ENCODE data around the gene TMEM269.

The TMEM269 gene

DNA sequence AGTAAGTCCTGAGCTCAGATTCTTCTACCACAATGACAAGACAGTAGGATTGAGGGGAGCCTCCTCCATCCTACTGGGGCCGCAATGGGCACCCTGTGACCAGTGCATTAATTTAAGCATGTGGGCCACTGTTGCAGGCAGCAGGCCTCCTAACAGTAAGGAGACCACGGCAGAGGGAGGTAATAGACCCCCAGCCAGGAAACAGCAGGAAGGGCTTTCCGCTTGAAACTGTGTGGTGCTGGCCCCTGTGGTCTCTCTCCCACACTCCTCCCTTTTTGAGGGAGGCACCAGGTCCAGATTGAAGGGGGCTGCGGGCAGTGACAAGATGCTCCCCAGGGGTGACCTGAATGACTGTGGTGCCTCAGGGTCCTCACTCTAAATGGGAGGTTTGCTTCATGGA, 43.1 kb upstream of the TMEM269 start:
- DNase-seq, result no peak
- Mint-ChIP-seq H3K36me3 (ENCODE audit: low read depth) (peaks cover 11% of the 10 kb centered on the region), H3K4me3 (no peak overlapping the region), H3K27ac (no peak overlapping the region), H3K27me3 (ENCODE audit: low read depth, poor library complexity) (no peaks in the 10 kb centered on the region), H3K9me3 (no peaks in the 10 kb centered on the region), H3K4me1 (peaks cover 50% of the 10 kb centered on the region)
- TF ChIP-seq, protein P1, sequence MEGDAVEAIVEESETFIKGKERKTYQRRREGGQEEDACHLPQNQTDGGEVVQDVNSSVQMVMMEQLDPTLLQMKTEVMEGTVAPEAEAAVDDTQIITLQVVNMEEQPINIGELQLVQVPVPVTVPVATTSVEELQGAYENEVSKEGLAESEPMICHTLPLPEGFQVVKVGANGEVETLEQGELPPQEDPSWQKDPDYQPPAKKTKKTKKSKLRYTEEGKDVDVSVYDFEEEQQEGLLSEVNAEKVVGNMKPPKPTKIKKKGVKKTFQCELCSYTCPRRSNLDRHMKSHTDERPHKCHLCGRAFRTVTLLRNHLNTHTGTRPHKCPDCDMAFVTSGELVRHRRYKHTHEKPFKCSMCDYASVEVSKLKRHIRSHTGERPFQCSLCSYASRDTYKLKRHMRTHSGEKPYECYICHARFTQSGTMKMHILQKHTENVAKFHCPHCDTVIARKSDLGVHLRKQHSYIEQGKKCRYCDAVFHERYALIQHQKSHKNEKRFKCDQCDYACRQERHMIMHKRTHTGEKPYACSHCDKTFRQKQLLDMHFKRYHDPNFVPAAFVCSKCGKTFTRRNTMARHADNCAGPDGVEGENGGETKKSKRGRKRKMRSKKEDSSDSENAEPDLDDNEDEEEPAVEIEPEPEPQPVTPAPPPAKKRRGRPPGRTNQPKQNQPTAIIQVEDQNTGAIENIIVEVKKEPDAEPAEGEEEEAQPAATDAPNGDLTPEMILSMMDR (IDR thresholded peaks at IDR 0.05), result no peak

GRCh38 chr1:42742141-42742540, 42.6 kb upstream of the TMEM269 start:
- H3K36me3 Mint-ChIP-seq (ENCODE audit: low read depth), result peaks cover 11% of the 10 kb centered on the region
- no peaks in the 10 kb centered on the region for H3K27me3 Mint-ChIP-seq (ENCODE audit: low read depth, poor library complexity)
- no peak for DNase-seq
- H3K27ac Mint-ChIP-seq, result peak overlapping the region; percentile 2
- H3K4me1 Mint-ChIP-seq, result peaks cover 45% of the 10 kb centered on the region
- H3K4me3 Mint-ChIP-seq, result no peak overlapping the region
- TF ChIP-seq, protein P1 (IDR thresholded peaks at IDR 0.05), result no peak
- no peaks in the 10 kb centered on the region for H3K9me3 Mint-ChIP-seq

- TF ChIP-seq, protein P1 (IDR thresholded peaks at IDR 0.05), result no peak
- no peaks in the 10 kb centered on the region for H3K27me3 Mint-ChIP-seq (ENCODE audit: low read depth, poor library complexity)
- peaks cover 42% of the 10 kb centered on the region for H3K4me1 Mint-ChIP-seq
- no peak for DNase-seq
- H3K36me3 Mint-ChIP-seq (ENCODE audit: low read depth), result peaks cover 11% of the 10 kb centered on the region
- no peak overlapping the region for H3K4me3 Mint-ChIP-seq
- peak overlapping the region; percentile 8 for H3K27ac Mint-ChIP-seq
- no peaks in the 10 kb centered on the region for H3K9me3 Mint-ChIP-seq
Observed at GRCh38 chr1:42742617-42743316, 42.0 kb upstream of the TMEM269 start.

DNA sequence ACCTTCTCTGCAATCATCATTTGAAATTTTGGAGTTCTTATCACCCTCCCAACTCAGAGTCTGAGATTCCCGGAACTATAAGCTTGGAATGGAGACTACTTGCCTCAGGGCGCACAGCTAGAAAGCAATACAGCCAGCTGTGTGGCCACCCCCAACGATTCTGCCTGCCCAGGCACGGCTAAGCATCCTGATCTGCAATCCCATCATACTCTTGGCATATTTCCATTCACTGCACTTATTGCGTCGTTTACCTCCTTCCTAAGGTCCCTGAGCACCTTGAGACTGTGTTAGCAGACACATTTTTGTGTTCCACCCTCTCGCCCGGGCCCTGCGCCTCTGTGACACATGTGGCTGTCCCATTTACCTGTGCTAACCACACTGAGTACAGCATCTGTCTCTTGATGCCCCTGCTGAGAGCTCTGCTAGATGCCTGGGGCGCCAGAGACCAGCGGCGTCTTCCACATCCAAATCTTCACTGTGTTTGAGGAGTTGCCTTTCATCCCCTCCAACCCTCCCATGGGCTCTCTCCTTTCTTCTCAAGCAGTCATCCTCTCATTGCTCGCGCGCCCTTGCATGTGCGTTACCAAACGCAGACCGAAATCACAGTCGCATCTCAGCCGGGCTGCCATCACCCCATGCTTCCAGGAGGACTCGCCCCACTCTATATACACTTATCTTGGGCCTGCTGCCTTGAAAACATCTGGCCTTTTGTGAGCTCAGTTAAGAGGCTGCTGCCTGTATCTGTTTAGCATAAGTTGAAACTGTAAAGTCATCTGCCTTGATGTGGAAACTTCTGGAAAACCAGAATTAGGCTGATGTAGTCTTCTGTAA, 41.3 kb upstream of the TMEM269 start:
- no peak overlapping the region for H3K4me3 Mint-ChIP-seq
- peaks cover 15% of the 10 kb centered on the region for H3K36me3 Mint-ChIP-seq (ENCODE audit: low read depth)
- H3K27me3 Mint-ChIP-seq (ENCODE audit: low read depth, poor library complexity), result no peaks in the 10 kb centered on the region
- TF ChIP-seq, protein P1 (IDR thresholded peaks at IDR 0.05), result no peak
- H3K4me1 Mint-ChIP-seq, result peaks cover 42% of the 10 kb centered on the region
- no peaks in the 10 kb centered on the region for H3K9me3 Mint-ChIP-seq
- no peak for DNase-seq
- peak overlapping the region; percentile 62 for H3K27ac Mint-ChIP-seq

GRCh38 chr1:42744148-42744413, 40.7 kb upstream of the TMEM269 start:
- H3K4me1 Mint-ChIP-seq, result peaks cover 42% of the 10 kb centered on the region
- H3K27me3 Mint-ChIP-seq (ENCODE audit: low read depth, poor library complexity), result no peaks in the 10 kb centered on the region
- no peak overlapping the region for H3K27ac Mint-ChIP-seq
- peaks cover 20% of the 10 kb centered on the region for H3K36me3 Mint-ChIP-seq (ENCODE audit: low read depth)
- no peak for DNase-seq
- H3K4me3 Mint-ChIP-seq, result no peak overlapping the region
- no peaks in the 10 kb centered on the region for H3K9me3 Mint-ChIP-seq
- TF ChIP-seq, protein P1 (IDR thresholded peaks at IDR 0.05), result no peak

Measured in nephron progenitor cell (in vitro differentiated cells).